ENCODE results near the gene FOSL2.
"Not testable (repeated sequence)": the region's sequence is repeated elsewhere in the genome, so short reads cannot be mapped to it uniquely, and the experiment has no call there.

The FOSL2 gene

GRCh38 chr2:28357055-28357454 is 35.6 kb upstream of the FOSL2 start:
- DNase-seq (ENCODE audit: low spot score), result no peak

DNA sequence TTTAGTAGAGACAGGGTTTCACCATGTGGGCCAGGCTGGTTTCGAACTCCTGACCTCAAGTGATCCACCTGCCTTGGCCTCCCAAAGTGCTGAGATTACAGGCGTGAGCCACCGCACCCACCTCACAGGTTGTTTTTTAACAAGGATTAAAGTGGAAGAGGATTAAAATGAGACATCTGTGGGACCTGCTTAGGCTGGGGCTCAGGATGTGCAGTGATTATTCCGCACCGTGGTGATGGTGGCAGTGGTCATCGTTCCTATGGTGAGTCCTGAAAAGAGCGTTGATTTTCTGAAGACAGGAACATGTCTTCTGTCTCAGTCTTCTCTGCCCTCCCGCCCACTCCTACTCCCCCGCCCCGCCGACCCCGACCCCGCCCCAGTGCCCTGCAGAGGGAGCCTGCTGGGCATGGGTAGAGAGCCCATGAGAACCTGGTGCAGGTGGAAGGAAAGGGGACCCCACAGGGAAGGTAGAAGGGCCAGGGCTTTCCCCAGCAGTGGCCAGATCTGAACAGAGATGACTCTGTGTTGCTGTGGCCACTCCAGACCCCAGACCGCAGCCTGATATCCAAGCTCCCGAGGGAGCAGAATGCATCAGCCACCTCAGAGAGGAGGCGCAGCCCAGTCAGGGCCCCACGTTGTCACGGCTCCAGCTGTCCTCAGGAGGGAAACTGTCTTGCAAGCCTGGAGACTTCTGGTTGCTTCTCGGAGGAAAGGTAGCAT is 34.5 kb upstream of the FOSL2 start:
- DNase-seq (ENCODE audit: low spot score), result no peak

- no peak for DNase-seq (ENCODE audit: low spot score)
Observed at GRCh38 chr2:28358668-28359201, 33.9 kb upstream of the FOSL2 start.

DNA sequence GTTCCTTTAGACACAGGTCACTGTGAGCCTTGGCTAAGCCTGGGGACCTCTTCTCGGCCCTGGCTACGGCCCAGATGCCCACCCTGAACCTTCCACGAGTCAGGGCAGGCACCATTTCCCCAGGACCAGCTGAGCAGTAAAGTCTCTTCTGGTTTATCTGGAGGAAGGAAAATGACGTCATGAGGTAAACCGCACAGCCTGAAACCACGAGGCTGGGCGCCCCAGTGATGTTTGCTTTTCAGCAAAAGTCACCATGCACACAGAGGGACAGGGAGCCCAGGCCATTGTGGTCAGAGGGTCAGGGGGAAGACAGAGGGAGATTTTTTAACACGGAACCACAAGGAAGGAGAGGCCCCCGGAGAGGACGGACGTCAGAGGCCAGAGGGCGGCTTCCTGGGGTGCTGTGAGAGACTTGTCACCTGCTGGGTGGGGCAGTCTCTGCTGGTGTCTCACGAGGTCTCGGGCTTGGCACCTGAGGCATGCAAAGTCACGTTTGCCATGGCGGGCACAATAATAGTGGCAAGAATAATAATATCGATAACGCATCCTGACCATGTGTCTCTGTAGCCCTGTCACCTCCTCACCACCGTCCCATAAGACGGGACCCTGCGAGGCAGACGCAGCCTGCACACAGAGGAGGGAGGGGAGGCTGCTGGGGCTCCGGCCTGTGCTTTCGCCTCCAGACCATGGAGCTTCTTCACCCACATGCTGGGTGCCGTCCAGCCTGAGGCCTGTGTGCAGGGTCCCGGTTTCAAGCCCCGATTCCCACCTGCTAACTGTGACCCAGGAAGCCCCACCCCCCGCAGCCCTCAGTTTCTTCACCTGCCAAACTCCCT is 33.2 kb upstream of the FOSL2 start:
- DNase-seq (ENCODE audit: low spot score), result no peak

DNA sequence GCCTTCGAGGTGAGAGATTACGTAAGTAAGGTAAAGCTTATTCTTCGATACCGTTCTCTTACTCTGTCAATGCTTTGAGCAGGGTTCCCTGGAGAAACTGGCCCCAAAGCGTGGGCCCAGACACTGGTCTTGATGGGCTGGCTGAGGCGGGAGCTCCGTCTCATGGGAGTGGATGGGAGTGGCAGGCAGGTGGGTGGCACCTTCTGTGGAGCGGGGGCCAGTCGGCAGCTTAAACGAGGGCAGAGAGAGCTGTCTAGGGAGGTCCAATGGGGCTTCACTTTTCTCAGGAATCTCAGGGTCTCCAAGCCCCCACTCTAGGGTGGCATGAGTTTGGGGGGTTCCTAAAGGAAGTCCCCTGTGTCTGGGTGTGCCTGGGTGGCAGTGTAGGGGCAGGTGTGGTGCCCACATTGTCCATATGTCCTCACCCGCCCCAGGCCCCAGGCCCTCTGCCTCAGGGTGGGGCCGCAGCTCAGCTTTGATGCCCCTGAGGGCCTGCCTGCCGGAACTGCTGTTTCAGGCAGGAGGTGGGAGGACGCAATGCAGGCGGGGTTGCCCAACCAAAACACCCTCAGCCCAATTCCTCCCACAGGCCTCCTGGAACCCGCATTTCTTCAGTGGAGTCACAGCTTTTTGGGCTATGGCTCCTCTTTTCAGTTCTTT is 32.5 kb upstream of the FOSL2 start:
- no peak for DNase-seq (ENCODE audit: low spot score)

DNA sequence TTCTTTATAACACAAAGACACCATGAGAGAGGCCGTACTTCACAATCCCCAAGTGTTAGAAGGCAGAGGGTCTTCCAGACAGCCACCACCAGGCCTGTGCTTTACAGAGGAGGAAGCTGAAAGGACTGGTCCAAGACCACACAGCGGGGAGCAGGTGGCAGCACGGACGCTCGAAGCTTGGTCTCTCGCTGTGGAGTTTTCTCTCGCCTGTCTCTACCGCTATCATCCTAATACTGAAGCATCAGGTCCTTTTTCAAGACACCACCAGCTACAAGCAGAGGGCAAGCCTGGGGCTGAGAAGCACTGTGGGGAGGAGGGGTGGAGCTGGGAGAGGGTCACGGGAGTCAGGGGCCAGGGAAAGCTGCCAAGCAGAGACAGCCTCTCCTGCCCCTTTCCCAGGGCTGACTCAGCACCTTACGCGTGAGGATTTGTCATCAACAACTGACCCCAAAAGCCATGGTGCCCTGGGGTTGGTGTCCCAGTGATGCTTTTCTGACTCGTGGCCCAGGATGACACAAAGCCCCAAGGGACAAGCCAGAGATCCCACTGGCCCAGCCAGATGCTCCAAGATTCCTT is 31.9 kb upstream of the FOSL2 start:
- DNase-seq (ENCODE audit: low spot score), result no peak

GRCh38 chr2:28361991-28362710 is 30.5 kb upstream of the FOSL2 start:
- DNase-seq (ENCODE audit: low spot score), result no peak

DNA sequence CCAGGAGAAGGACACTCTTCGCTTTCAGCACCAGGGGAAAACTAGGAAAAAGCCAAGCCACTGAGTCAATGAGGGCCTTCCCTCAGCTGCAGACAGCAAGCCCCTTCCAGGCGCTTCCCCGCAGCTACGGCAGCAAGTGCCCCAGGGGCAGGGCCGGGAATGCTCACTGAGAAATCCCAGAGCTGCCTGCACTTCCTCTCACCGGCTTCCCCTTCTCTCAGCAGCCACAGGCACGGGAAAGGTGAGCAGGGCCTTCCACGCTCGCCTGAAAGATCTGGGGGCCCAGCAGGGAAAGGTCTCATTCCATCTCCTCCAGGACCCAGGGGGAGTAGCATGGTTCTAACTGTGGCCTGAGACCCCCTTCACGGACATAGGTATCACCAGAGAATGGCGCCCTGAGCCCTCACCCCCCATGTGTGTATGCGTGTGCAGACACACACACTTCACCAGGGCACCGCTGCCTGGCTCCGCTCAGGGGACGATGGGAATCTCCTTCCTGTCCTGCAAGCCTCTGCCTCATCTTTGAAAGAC is 29.6 kb upstream of the FOSL2 start:
- DNase-seq (ENCODE audit: low spot score), result no peak

DNA sequence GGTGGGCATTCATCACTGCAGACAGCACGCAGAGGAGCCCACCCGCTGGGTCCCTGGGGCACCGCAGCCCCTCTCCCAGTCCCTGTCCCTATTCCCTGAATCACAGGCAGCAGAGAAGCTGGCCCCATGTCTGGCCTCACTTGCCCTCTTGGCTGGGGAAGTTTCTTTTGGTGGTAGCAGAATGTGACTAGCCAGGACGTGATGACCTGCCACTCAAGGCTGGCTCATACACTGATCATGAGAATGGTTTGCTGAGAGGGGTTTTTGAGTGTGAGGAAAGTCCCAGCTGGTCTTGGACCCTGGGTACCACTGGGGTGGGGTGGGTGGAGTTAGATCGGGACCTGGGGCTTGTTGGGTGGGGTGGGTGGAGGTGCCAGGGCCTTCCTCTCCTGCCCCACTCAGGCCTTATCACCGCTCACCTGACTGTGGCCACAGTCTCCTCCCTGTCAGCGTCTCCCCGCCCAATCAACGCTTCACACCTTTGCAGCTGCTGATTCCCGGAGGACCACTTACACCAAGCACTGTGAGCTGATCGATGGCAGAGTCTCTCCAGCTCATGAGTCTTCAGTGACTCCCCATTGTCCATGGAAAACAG is 28.9 kb upstream of the FOSL2 start:
- no peak for DNase-seq (ENCODE audit: low spot score)

DNA sequence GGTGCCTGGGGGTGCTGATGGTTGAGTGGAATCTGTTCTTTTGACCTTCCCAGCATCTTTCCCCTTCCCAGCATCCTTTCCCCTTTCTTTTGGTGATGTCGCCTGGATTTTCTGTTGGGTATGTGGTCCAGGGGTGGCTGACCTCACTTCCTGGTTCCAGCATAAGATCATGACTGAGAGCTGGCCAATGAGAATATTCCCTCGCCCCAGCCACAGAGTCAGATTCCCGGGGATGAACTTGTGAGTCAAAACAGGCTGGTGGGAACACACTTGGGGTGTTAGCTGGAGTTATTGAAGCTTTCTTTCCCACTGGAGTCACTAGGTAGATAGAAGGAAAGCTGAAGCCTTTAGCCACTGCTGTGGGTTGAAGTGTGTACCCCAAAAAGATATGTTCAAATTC is 28.0 kb upstream of the FOSL2 start:
- DNase-seq (ENCODE audit: low spot score), result no peak

GRCh38 chr2:28365158-28365557 is 27.5 kb upstream of the FOSL2 start:
- no peak for DNase-seq (ENCODE audit: low spot score)

DNA sequence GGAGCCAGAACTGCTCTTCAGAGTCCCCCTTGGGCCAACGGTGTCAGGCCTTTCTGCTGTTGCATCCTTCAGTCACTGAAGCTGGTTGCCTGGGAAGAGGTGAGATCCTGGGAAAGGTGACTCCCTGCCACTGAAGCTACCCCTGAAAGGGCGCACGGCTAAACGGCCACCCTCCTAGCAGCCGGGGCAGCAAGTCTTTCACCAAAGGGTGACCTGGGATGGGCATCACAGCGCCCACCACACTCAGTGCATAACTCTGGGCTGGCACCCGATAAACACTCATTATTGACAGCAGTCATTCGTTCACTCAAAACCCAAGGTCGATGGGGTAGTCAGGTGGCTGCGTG is 26.5 kb upstream of the FOSL2 start:
- DNase-seq (ENCODE audit: low spot score), result no peak

DNA sequence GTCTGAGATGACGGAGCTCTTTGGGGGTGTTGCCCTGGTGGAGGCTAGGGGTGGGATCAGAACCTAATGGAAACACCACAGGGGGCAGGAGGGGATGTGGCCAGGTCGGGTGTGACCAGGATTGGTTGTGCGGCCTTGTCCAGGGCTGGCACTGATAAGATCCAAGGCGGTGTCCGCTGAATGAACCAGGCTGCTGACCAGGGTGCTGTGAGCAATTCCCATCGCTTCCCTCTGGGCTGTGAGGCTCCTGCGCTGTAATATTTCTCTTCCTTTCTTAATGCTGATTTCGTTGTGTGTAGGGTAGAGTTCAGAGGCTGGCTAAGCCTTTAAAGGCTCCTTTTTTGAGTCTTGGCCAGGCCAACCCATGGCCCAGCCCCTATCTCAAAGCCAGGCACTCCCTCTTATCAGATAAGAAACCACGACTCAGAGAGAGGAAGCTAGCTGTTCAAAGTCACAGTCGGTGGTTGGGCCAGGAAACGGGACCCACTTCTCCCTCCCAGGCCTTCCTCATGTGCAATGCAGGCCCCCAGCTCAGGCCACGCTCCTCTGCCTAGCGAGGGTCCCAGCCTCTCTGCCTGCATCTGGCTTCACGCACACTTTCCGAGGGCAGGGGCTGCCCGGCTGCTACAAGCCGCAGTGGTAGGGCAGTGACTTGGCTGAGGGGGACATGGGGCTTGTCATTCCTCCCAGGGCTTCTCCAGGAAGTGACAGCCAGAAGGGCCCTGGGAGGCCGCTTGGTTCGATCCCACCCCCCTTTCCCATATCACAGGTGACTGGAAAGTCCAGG is 26.0 kb upstream of the FOSL2 start:
- no peak for DNase-seq (ENCODE audit: low spot score)

DNA sequence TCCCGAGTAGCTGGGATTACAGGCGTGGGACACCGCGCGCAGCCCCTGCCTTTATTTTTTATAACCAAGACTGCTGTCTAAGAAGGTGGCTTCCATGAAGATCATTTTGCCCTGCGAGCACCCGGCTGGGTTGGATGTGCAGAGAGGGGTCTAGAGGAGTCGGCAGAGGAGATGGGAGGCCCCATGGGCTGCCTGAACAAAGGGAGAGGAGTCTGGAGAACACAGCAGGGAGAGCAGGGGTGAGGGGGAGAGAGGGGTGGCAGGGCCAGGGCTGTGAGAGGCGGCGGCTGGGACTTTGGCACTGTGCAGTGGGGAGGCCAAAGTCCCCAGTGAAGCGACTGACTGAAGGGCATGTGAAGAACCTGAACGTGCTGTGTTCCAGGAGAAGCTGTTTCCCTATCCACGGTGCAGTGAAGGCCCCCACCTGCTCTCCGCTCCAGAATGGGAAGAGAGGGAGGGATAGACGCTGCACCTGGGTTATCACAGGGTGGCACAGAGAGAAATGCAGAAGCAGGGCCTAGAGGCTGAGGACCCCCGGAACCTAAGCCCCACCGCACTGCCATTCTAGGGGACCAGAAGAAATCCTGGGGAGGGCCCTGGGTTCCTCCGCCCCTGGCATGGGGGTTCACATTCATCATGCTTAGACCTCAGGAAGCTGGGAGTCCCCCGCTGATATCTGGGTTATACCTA is 24.8 kb upstream of the FOSL2 start:
- no peak for DNase-seq (ENCODE audit: low spot score)

GRCh38 chr2:28368357-28368798 is 24.3 kb upstream of the FOSL2 start:
- no peak for DNase-seq (ENCODE audit: low spot score)

GRCh38 chr2:28369358-28369757 is 23.3 kb upstream of the FOSL2 start:
- DNase-seq (ENCODE audit: low spot score), result no peak

- no peak for DNase-seq (ENCODE audit: low spot score)
Observed at GRCh38 chr2:28370354-28370753, 22.3 kb upstream of the FOSL2 start.

- DNase-seq (ENCODE audit: low spot score), result not testable (repeated sequence)
Observed at GRCh38 chr2:28371728-28372127, 20.9 kb upstream of the FOSL2 start.

DNA sequence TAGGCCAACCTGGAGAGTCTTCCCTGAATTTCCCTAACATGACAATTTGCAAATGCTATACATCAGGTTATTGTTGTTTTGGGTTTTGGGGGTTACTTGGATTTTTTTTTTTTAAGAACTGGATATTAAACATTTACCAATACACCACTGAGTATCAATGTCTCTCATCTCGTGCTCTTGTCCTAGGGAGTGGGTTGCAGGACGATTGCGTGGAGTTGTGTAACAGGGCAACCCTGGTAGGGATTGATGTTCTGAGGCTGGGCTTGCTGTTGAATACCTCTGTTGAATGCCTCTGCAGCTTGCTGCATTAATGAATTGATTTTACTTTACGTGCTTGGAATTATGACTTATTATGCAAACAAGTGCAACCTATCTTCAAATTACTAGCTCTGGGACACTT is 18.8 kb upstream of the FOSL2 start:
- no peak for DNase-seq (ENCODE audit: low spot score)

GRCh38 chr2:28374331-28374730 is 18.3 kb upstream of the FOSL2 start:
- no peak for DNase-seq (ENCODE audit: low spot score)
